ENCODE results near the gene TPCN1.

DNA sequence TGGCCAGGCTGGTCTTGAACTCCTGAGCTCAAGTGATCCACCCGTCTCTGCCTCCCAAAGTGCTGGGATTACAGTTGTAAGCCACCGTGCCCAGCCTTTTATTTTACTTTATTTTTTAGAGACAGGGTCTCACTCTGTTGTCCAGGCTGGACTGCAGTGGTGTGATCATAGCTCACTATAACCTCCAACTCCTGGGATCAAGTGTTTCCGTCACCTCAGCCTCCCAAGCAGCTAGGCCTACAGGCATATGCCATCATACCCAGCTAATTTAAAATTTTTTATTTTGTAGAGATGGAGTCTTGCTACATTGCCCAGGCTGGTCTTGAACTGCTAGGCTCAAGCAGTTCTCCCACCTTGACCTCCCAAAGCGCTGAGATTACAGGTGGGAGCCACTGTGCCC lies 3.7 kb downstream of the TPCN1 start:
- TF ChIP-seq, protein P1, sequence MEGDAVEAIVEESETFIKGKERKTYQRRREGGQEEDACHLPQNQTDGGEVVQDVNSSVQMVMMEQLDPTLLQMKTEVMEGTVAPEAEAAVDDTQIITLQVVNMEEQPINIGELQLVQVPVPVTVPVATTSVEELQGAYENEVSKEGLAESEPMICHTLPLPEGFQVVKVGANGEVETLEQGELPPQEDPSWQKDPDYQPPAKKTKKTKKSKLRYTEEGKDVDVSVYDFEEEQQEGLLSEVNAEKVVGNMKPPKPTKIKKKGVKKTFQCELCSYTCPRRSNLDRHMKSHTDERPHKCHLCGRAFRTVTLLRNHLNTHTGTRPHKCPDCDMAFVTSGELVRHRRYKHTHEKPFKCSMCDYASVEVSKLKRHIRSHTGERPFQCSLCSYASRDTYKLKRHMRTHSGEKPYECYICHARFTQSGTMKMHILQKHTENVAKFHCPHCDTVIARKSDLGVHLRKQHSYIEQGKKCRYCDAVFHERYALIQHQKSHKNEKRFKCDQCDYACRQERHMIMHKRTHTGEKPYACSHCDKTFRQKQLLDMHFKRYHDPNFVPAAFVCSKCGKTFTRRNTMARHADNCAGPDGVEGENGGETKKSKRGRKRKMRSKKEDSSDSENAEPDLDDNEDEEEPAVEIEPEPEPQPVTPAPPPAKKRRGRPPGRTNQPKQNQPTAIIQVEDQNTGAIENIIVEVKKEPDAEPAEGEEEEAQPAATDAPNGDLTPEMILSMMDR (IDR thresholded peaks at IDR 0.05) = no peak
- TF ChIP-seq POLR2A (IDR thresholded peaks at IDR 0.05) (no peak), POLR2AphosphoS5 (IDR thresholded peaks at IDR 0.05) (no peak)

Measured in breast epithelium (tissue), 3 donors.